ENCODE results near the gene SPPL2B. TPM values are rescaled to one million over a fixed set of nuclear protein-coding genes. Genes with fewer than 3 reads are reported as not detected.
A peak's percentile ranks its signal among the peaks of the same experiment; 100 is the strongest.
"Not testable (repeated sequence)": the region's sequence is repeated elsewhere in the genome, so short reads cannot be mapped to it uniquely, and the experiment has no call there.

The SPPL2B gene
- polyA plus RNA-seq, 1 experiment: 9.9 TPM

DNA sequence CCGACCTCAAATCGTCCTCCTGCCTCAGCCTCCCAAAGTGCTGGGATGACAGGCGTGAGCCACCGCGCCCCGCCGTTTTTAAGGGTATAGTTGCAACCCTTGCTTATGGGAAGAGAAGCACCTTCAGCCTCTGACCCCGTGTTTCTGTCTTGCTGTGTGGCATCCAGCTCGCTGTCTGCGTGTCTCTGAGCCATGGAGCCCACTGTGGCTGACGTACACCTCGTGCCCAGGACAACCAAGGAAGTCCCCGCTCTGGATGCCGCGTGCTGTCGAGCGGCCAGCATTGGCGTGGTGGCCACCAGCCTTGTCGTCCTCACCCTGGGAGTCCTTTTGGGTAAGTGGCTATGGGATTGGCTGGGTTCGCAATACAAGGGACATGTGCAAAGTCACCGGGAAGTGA lies 61.1 kb downstream of the SPPL2B start:
- CTCF ChIA-PET: no interaction called here
- DNase-seq (ENCODE audit: low read depth, low spot score): no peak
- peaks cover 6% of the 10 kb centered on the region for H3K27me3 ChIP-seq (ENCODE audit: control insufficient read depth, insufficient read depth, low read length)
- H3K9me3 ChIP-seq (ENCODE audit: control insufficient read depth, insufficient read depth, low read length): no peaks in the 10 kb centered on the region; the same call in none of the 2 replicates
- no peak for TF ChIP-seq CTCF (IDR thresholded peaks at IDR 0.05; ENCODE audit: low read depth, low read length)
- no peak overlapping the region for H3K27ac ChIP-seq (ENCODE audit: low read depth, low read length)
- POLR2A ChIA-PET: no interaction called here
- no peak overlapping the region for H3K4me3 ChIP-seq (ENCODE audit: low read depth, low read length)

- peak; percentile 83 for TF ChIP-seq CTCF (IDR thresholded peaks at IDR 0.05; ENCODE audit: low read depth, low read length)
- no peaks in the 10 kb centered on the region; the same call in none of the 2 replicates for H3K9me3 ChIP-seq (ENCODE audit: control insufficient read depth, insufficient read depth, low read length)
- POLR2A ChIA-PET: interaction anchor here (1.2 kb wide), 1 partner anchor 85 kb away, joined by 4 read pairs; the partner anchor contains the start of gene GADD45B
- H3K4me3 ChIP-seq (ENCODE audit: low read depth, low read length): no peak overlapping the region
- CTCF ChIA-PET: interaction anchor here (0.6 to 2.2 kb wide), 12 partner anchors 11 to 344 kb away, joined by 3 to 7 read pairs (median 3); partner anchors contain the start of gene PLEKHJ1
- peak; percentile 33 for DNase-seq (ENCODE audit: low read depth, low spot score)
- H3K27me3 ChIP-seq (ENCODE audit: control insufficient read depth, insufficient read depth, low read length): peaks cover 6% of the 10 kb centered on the region
- H3K27ac ChIP-seq (ENCODE audit: low read depth, low read length): no peak overlapping the region
Observed at GRCh38 chr19:2391118-2391725, 62.7 kb downstream of the SPPL2B start.

- DNase-seq (ENCODE audit: low read depth, low spot score): no peak
- Histone ChIP-seq H3K4me3 (ENCODE audit: low read depth, low read length) (no peak overlapping the region), H3K9me3 (ENCODE audit: control insufficient read depth, insufficient read depth, low read length) (no peaks in the 10 kb centered on the region; the same call in none of the 2 replicates), H3K27ac (ENCODE audit: low read depth, low read length) (no peak overlapping the region), H3K27me3 (ENCODE audit: control insufficient read depth, insufficient read depth, low read length) (peaks cover 5% of the 10 kb centered on the region)
- ChIA-PET POLR2A (interaction anchor here (1.2 kb wide), 1 partner anchor 84 kb away, joined by 4 read pairs; the partner anchor contains the start of gene GADD45B), CTCF (interaction anchor here (0.6 to 2.2 kb wide), 8 partner anchors 9 to 1593 kb away, joined by 3 to 6 read pairs (median 4); partner anchors contain the start of gene PLEKHJ1)
- TF ChIP-seq CTCF (IDR thresholded peaks at IDR 0.05; ENCODE audit: low read depth, low read length): no peak
Observed at GRCh38 chr19:2392366-2392765, 63.9 kb downstream of the SPPL2B start.

DNA sequence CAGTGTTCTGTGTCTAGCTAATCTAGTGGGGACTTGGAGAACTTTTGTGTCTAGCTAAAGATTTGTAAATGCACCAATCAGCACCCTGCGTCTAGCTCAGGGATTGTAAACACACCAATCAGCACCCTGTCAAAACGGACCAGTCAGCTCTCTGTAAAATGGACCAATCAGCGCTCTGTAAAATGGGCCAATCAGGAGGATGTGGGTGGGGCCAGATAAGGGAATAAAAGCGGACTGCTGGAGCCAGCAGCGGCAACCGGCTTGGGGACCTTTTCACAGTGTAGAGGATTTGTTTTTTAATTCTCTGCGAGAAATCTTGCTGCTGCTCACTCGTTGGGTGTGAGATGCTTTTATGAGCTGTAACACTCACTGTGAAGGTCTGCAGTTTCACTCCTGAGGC lies 64.4 kb downstream of the SPPL2B start:
- H3K27ac ChIP-seq (ENCODE audit: low read depth, low read length); DNase-seq (ENCODE audit: low read depth, low spot score); H3K4me3 ChIP-seq (ENCODE audit: low read depth, low read length); H3K27me3 ChIP-seq (ENCODE audit: control insufficient read depth, insufficient read depth, low read length); H3K9me3 ChIP-seq (ENCODE audit: control insufficient read depth, insufficient read depth, low read length): not testable (repeated sequence)
- POLR2A ChIA-PET: interaction anchor here (0.6 kb wide), 1 partner anchor 237 kb away, joined by 4 read pairs; no protein-coding TSS in a partner anchor
- CTCF ChIA-PET: interaction anchor here (1.3 to 2.2 kb wide), 3 partner anchors 9 to 234 kb away, joined by 3 to 6 read pairs (median 4); no protein-coding TSS in a partner anchor

GRCh38 chr19:2394054-2394441 lies 65.6 kb downstream of the SPPL2B start:
- ChIA-PET POLR2A (interaction anchor here (0.6 kb wide), 1 partner anchor 82 kb away, joined by 6 read pairs; the partner anchor contains the start of gene GADD45B), CTCF (interaction anchor here (0.6 to 0.7 kb wide), 2 partner anchors 85 to 158 kb away, joined by 3 read pairs; partner anchors contain the start of gene PLEKHJ1)
- no peak for DNase-seq (ENCODE audit: low read depth, low spot score)
- Histone ChIP-seq H3K27ac (ENCODE audit: low read depth, low read length) (no peak overlapping the region), H3K27me3 (ENCODE audit: control insufficient read depth, insufficient read depth, low read length) (peaks cover 3% of the 10 kb centered on the region), H3K9me3 (ENCODE audit: control insufficient read depth, insufficient read depth, low read length) (no peaks in the 10 kb centered on the region; the same call in none of the 2 replicates), H3K4me3 (ENCODE audit: low read depth, low read length) (no peak overlapping the region)
- TF ChIP-seq CTCF (IDR thresholded peaks at IDR 0.05; ENCODE audit: low read depth, low read length): no peak
